PC-9 (cell line): Measurements from ENCODE around the gene PRB3. TPM values are rescaled to one million over a fixed set of nuclear protein-coding genes. Genes with fewer than 3 reads are reported as not detected.

Source experiments
- BruUV-seq: library from RNA; stranded (reverse); fragments of 400-500 nt; replicated peaks from 2 replicates; lab custom pipeline; 2021; lab: Mats Ljungman, UMichigan
- CTCF ChIA-PET: fragments of 300-600 bp; sonication (Branson Sonifier 250); formaldehyde crosslinking; loops from one replicate; lab custom pipeline; 2022; ENCODE audit warnings: antibody characterized with exemption; lab: Charles Lee
- POLR2A ChIA-PET: fragments of 300-600 bp; sonication (Branson Sonifier 250); formaldehyde crosslinking; loops from one replicate; lab custom pipeline; 2022; ENCODE audit warnings: antibody characterized with exemption; ENCODE audit not compliant: unreplicated experiment; lab: Charles Lee
- DNase-seq, 2 experiments: peaks; one replicate each; pipeline versions ENCODE4 v3.0.0 to v3.0.0-alpha.2; 2015 to 2022; ENCODE audit warnings: mixed read lengths in 1 of 2
- H2AFZ ChIP-seq: fragments of 200-600 bp; sonication (generic); 2 replicates; pipeline ENCODE4 v1.8.1; 2017; ENCODE audit warnings: antibody characterized with exemption
- H3F3A ChIP-seq: fragments of 200-600 bp; sonication (generic); 2 replicates; pipeline ENCODE4 v1.8.1; 2017; ENCODE audit warnings: antibody characterized with exemption, mild to moderate bottlenecking, low read depth; ENCODE audit not compliant: insufficient read depth
- H3K27ac ChIP-seq: fragments of 200-600 bp; sonication (generic); 2 replicates; pipeline ENCODE4 v1.6.1; 2016; ENCODE audit warnings: mixed run types
- H3K27me3 ChIP-seq: fragments of 200-600 bp; sonication (generic); 2 replicates; pipeline ENCODE4 v1.6.1; 2016; ENCODE audit warnings: low read depth, mixed run types; ENCODE audit not compliant: insufficient read depth
- H3K36me3 ChIP-seq: fragments of 200-600 bp; sonication (generic); 2 replicates; pipeline ENCODE4 v1.6.1; 2016; ENCODE audit warnings: low read depth, mixed run types
- H3K4me1 ChIP-seq: fragments of 200-600 bp; sonication (generic); replicated peaks from 2 replicates; pipeline ENCODE4 v1.6.1; 2016; ENCODE audit warnings: mixed run types; ENCODE audit not compliant: insufficient read depth
- H3K4me2 ChIP-seq: fragments of 200-600 bp; sonication (generic); 2 replicates; pipeline ENCODE4 v1.6.1; 2017; ENCODE audit warnings: mixed run types
- H3K4me3 ChIP-seq: fragments of 200-600 bp; sonication (generic); 2 replicates; pipeline ENCODE4 v1.6.1; 2016; ENCODE audit warnings: mixed run types
- H3K79me2 ChIP-seq: fragments of 200-600 bp; sonication (generic); 2 replicates; pipeline ENCODE4 v1.6.1; 2017; ENCODE audit warnings: low read depth, mixed run types
- H3K9me2 ChIP-seq: fragments of 200-600 bp; sonication (generic); 2 replicates; pipeline ENCODE4 v1.8.1; 2017; ENCODE audit warnings: mild to moderate bottlenecking; ENCODE audit not compliant: insufficient read depth
- H3K9me3 ChIP-seq: fragments of 200-600 bp; sonication (generic); 2 replicates; pipeline ENCODE4 v1.8.1; 2016; ENCODE audit warnings: low read depth; ENCODE audit not compliant: insufficient read depth
- H4K20me1 ChIP-seq: fragments of 200-600 bp; sonication (generic); 2 replicates; pipeline ENCODE4 v1.8.1; 2017; ENCODE audit not compliant: insufficient read depth
- CTCF ChIP-seq: fragments of 200-600 bp; sonication (generic); conservative IDR thresholded peaks from 2 replicates; pipeline ENCODE4 v1.6.1; 2017; ENCODE audit warnings: mixed run types, antibody characterized with exemption, mild to moderate bottlenecking, moderate library complexity
- EZH2 ChIP-seq: fragments of 200-600 bp; sonication (generic); IDR thresholded peaks from 2 replicates; pipeline ENCODE4 v1.8.0; 2017; ENCODE audit warnings: antibody characterized with exemption, low read depth
- intact Hi-C: fragments of 100-400 bp; cut with micrococcal nuclease; formaldehyde crosslinking; loops from one replicate; pipeline ENCODE4 v1.10.0; 2022; ENCODE audit not compliant: unreplicated experiment
- total RNA-seq: library from RNA; stranded (reverse); gene quantifications from 2 replicates; pipeline ENCODE4 v1.2.3, GENCODE V29; 2021

PRB3 gene
- total RNA-seq, 1 experiment from 2014 or later, result not detected

DNA sequence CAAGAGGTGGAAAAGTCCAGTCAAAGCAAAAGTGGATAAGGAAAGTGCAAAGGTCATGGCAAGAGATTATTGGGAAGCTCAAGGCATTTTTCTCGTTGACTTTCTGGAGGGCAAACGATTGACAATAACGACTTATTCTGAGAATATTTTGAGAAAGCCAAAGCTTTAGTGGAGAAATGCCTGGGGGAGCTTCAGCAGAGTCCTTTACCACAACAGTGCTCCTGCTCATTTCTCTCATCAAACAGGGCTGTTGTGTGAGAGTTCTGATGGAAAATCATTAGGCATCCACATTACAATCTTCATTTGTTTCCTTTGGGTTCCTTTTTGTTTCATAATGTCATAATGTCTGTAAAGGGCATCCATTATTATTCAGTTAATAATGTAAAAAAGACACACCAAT is 26.9 kb downstream of the PRB3 start:
- no peaks in the 10 kb centered on the region for H3K9me2 ChIP-seq
- H3K27ac ChIP-seq, result no peak overlapping the region
- TF ChIP-seq EZH2, result no peak
- TF ChIP-seq CTCF, result no peak
- no peaks in the 10 kb centered on the region for H3K79me2 ChIP-seq
- no peaks in the 10 kb centered on the region for H3K4me1 ChIP-seq
- no peak overlapping the region for H3K4me3 ChIP-seq
- intact Hi-C loops, result no loop called here
- no peak overlapping the region for H2AFZ ChIP-seq
- H4K20me1 ChIP-seq, result no peaks in the 10 kb centered on the region
- H3F3A ChIP-seq, result no peaks in the 10 kb centered on the region
- H3K27me3 ChIP-seq, result no peaks in the 10 kb centered on the region
- BruUV-seq, result no TSS peak
- POLR2A ChIA-PET, result interaction anchor here (0.6 kb wide), 1 partner anchor 832 kb away, joined by 4 read pairs; no protein-coding TSS in a partner anchor
- DNase-seq, result no peak
- H3K36me3 ChIP-seq, result no peaks in the 10 kb centered on the region
- no peak overlapping the region for H3K4me2 ChIP-seq
- H3K9me3 ChIP-seq, result no peaks in the 10 kb centered on the region
- CTCF ChIA-PET, result no interaction called here

DNA sequence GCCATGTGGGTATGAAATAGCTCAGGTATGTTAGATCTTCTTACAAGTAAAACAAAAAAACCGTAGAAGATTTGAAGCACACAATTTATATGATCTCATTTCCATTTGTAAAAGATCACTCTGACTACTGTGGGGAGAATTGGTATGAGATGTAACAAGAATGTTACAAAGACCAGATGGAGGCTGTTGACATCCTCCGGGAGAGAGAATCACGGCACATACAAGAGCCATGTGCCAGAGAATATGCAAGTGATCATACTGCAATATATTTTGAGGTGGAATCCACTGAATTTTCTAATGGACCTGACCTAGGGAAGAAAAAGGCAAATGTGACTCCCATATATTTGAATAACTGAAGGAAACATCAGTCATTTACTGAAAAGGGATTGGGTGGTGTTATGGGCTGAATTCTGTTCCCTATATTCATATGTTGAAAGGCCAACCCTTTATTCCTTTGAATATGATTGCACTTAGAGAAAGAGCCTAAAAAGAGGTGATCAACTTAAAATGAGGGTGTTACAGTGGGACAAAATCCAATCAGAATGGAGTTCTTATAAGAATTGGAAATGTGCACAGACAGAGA is 29.1 kb downstream of the PRB3 start:
- CTCF ChIA-PET, result no interaction called here
- Histone ChIP-seq H3K27ac (no peak overlapping the region), H3K4me3 (no peak overlapping the region), H3K27me3 (no peaks in the 10 kb centered on the region), H3F3A (no peaks in the 10 kb centered on the region), H3K4me1 (no peaks in the 10 kb centered on the region), H3K36me3 (no peaks in the 10 kb centered on the region), H3K9me2 (no peaks in the 10 kb centered on the region), H3K9me3 (no peaks in the 10 kb centered on the region), H2AFZ (no peak overlapping the region), H3K79me2 (no peaks in the 10 kb centered on the region), H4K20me1 (no peaks in the 10 kb centered on the region), H3K4me2 (no peak overlapping the region)
- no peak for TF ChIP-seq EZH2
- no peak for TF ChIP-seq CTCF
- POLR2A ChIA-PET, result no interaction called here
- no TSS peak for BruUV-seq
- DNase-seq, result no peak
- intact Hi-C loops, result no loop called here

DNA sequence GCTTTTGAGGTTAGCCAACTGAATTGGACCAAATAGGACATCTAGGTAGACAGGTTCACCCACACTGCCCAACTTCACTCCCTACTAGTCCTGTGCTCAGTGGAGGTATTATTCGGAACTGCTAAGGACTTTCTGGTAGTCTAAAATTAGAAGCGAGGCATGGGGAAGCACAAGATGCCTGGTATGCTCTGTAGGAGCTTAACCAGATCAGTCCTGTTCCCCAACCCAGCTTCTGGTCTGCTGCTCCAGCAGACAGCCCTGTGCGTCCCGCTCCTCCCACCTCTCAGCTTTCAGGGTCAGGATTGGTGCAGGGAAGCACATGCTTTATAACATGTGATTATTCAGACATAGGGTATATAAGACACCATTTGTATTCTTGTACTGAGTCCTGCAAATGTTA is 31.2 kb downstream of the PRB3 start:
- H3K27ac ChIP-seq, result no peak overlapping the region
- no peaks in the 10 kb centered on the region for H3K9me3 ChIP-seq
- BruUV-seq, result no TSS peak
- intact Hi-C loops, result no loop called here
- TF ChIP-seq CTCF (no peak), EZH2 (no peak)
- no peaks in the 10 kb centered on the region for H3K79me2 ChIP-seq
- ChIA-PET CTCF (no interaction called here), POLR2A (interaction anchor here (0.6 kb wide), 1 partner anchor 731 kb away, joined by 8 read pairs; no protein-coding TSS in a partner anchor)
- no peak overlapping the region for H3K4me3 ChIP-seq
- no peak overlapping the region for H2AFZ ChIP-seq
- no peaks in the 10 kb centered on the region for H3K36me3 ChIP-seq
- no peak overlapping the region for H3K4me2 ChIP-seq
- no peaks in the 10 kb centered on the region for H3K4me1 ChIP-seq
- H3K9me2 ChIP-seq, result no peaks in the 10 kb centered on the region
- H3K27me3 ChIP-seq, result no peaks in the 10 kb centered on the region
- no peaks in the 10 kb centered on the region for H4K20me1 ChIP-seq
- DNase-seq, result no peak
- no peaks in the 10 kb centered on the region for H3F3A ChIP-seq
